ENCODE measurements around the gene ZBTB40. TPM values are rescaled to one million over a fixed set of nuclear protein-coding genes. Genes with fewer than 3 reads are reported as not detected.

Gene ZBTB40
- total and polyA plus RNA-seq, 10 of the 15 experiments (the other 5 are each of a cell fraction or from before 2014, with no cell fraction given): 1.9 to 14.4 (median 9.0) TPM

DNA sequence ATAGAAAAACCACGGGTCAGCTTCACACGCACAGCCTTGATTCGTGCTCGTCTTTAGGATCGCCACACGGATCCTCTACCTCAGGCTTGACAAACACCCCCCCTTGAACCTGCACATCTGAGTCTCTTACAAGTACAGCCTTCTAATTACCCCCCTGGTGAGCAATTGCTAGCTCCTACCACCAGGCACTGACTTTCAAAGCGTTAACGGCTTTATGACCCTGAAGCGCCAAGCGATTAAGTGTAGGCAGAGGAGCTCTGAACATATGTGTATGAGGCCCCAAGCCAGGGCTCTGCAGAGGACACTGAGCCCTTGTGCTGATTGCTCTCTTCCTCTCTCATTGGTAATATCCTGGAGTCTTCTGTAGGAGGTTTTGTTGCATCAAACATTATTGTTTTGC lies 55.9 kb downstream of the ZBTB40 start:
- BruUV-seq (replicated peaks): no TSS peak
- ATAC-seq (no peak), DNase-seq (ENCODE audit: low read depth, low spot score) (no peak), FAIRE-seq (no peak)
- in situ Hi-C loops (cut with MboI): no loop called here
- H3K9me3 ChIP-seq (replicated peaks; ENCODE audit: control insufficient read depth, insufficient read depth, low read length): no peaks in the 10 kb centered on the region
- intact Hi-C loops (cut with micrococcal nuclease; ENCODE audit: unreplicated experiment): no loop called here
- H3K9ac ChIP-seq (ENCODE audit: control insufficient read depth, insufficient read depth, low read length): no peak overlapping the region
- 95% methylated on average over 10 of the region's 10 CpGs for WGBS (ENCODE audit: insufficient coverage, insufficient replicate concordance, low lambda C conversion rate, missing lambda C conversion rate)
- no peak overlapping the region for H2AFZ ChIP-seq (ENCODE audit: control insufficient read depth, low read depth, low read length)
- ChIA-PET POLR2A (no interaction called here), SMC1A (ENCODE audit: uncharacterized antibody, unreplicated experiment) (no interaction called here), CTCF (interaction anchor here (0.6 kb wide), 1 partner anchor 1214 kb away, joined by 3 read pairs; no protein-coding TSS in a partner anchor), RAD21 (ENCODE audit: unreplicated experiment) (no interaction called here)
- H3K4me3 ChIP-seq: no peak overlapping the region
- no peaks in the 10 kb centered on the region for H3K27me3 ChIP-seq (replicated peaks in 1 of 2; ENCODE audit: control insufficient read depth in 2 of 2, insufficient read depth in 2 of 2, low read length in 1 of 2)
- no peaks in the 10 kb centered on the region for H3K4me1 ChIP-seq (ENCODE audit: control insufficient read depth, insufficient read depth, low read length)
- TF ChIP-seq SREBF1 (IDR thresholded peaks at IDR 0.05; ENCODE audit: low read length) (no peak), YBX1 (IDR thresholded peaks at IDR 0.05) (no peak), NR2C2 (IDR thresholded peaks at IDR 0.05; ENCODE audit: borderline replicate concordance, control insufficient read depth, insufficient read length, low read depth) (no peak), SUZ12 (IDR thresholded peaks at IDR 0.05; ENCODE audit: unreplicated experiment) (no peak), MEF2B (IDR thresholded peaks at IDR 0.05; ENCODE audit: partially characterized antibody, poor library complexity, severe bottlenecking) (no peak), SMARCA5 (IDR thresholded peaks at IDR 0.05) (no peak)
- no peak overlapping the region for H3K4me2 ChIP-seq (ENCODE audit: control insufficient read depth, insufficient read depth)
- no peaks in the 10 kb centered on the region for H4K20me1 ChIP-seq (ENCODE audit: control insufficient read depth, insufficient read depth)
- no peak overlapping the region for H3K27ac ChIP-seq (ENCODE audit: control insufficient read depth, insufficient read depth)
- peaks cover 2 to 29% of the 10 kb centered on the region in 2 experiments for H3K36me3 ChIP-seq (ENCODE audit: control insufficient read depth in 2 of 2, insufficient read depth in 2 of 2, low read length in 1 of 2)
- H3K79me2 ChIP-seq (ENCODE audit: control insufficient read depth, insufficient read depth, low read length): no peaks in the 10 kb centered on the region

DNA sequence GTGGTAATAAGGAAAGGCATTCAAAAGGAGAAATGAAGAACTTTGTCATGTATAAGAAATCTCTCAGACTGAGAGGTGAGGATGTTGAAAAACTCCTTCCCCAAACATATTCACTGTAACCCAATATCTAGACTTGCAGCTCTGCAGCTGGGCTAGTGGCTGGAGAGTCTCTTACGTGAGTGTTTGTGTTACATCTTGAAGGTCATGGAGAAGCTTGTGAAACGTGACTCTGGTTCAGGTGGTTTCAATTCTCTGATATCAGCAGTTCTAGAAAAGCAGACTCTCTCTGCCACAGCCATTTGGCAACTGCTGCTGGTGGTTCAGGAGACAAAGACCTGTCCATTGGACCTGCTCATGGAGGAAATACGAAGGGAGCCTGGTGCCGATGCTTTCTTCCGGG lies 56.7 kb downstream of the ZBTB40 start:
- Histone ChIP-seq H3K9me3 (replicated peaks; ENCODE audit: control insufficient read depth, insufficient read depth, low read length) (no peaks in the 10 kb centered on the region), H3K9ac (ENCODE audit: control insufficient read depth, insufficient read depth, low read length) (no peak overlapping the region), H2AFZ (ENCODE audit: control insufficient read depth, low read depth, low read length) (no peak overlapping the region), H3K4me3 (no peak overlapping the region), H3K27me3 (replicated peaks in 1 of 2; ENCODE audit: control insufficient read depth in 2 of 2, insufficient read depth in 2 of 2, low read length in 1 of 2) (no peaks in the 10 kb centered on the region), H3K4me2 (ENCODE audit: control insufficient read depth, insufficient read depth) (no peak overlapping the region), H3K27ac (ENCODE audit: control insufficient read depth, insufficient read depth) (no peak overlapping the region), H3K79me2 (ENCODE audit: control insufficient read depth, insufficient read depth, low read length) (no peaks in the 10 kb centered on the region), H3K4me1 (ENCODE audit: control insufficient read depth, insufficient read depth, low read length) (no peaks in the 10 kb centered on the region), H4K20me1 (ENCODE audit: control insufficient read depth, insufficient read depth) (no peaks in the 10 kb centered on the region), H3K36me3 (ENCODE audit: control insufficient read depth in 2 of 2, insufficient read depth in 2 of 2, low read length in 1 of 2) (peaks cover 6 to 35% of the 10 kb centered on the region in 2 experiments)
- ChIA-PET POLR2A (no interaction called here), RAD21 (ENCODE audit: unreplicated experiment) (no interaction called here), SMC1A (ENCODE audit: uncharacterized antibody, unreplicated experiment) (no interaction called here), CTCF (no interaction called here)
- FAIRE-seq (no peak), ATAC-seq (no peak), DNase-seq (ENCODE audit: low read depth, low spot score) (no peak)
- in situ Hi-C loops (cut with MboI): no loop called here
- TF ChIP-seq SMC3 (IDR thresholded peaks at IDR 0.05; ENCODE audit: borderline replicate concordance, low read length) (no peak), RBBP5 (conservative IDR thresholded peaks at IDR 0.05) (no peak), TAF1 (IDR thresholded peaks at IDR 0.05; ENCODE audit: borderline replicate concordance, low read depth, low read length) (no peak), BRCA1 (IDR thresholded peaks at IDR 0.05; ENCODE audit: low read depth, low read length) (no peak)
- 90% methylated on average over 5 of the region's 5 CpGs for WGBS (ENCODE audit: insufficient coverage, insufficient replicate concordance, low lambda C conversion rate, missing lambda C conversion rate)
- BruUV-seq (replicated peaks): no TSS peak
- intact Hi-C loops (cut with micrococcal nuclease; ENCODE audit: unreplicated experiment): no loop called here

Data from GM12878 (cell line).